Stimulated activated CD4-positive, alpha-beta T cell treated with anti-CD3 and anti-CD28 coated beads, Interleukin-4, amount 100 ng/mL, for 4 hours (primary cell): ENCODE data around the gene ATP9B.
"Not testable (repeated sequence)": the region's sequence is repeated elsewhere in the genome, so short reads cannot be mapped to it uniquely, and the experiment has no call there.

Source experiments
- DNase-seq, 2 experiments: peaks; one replicate each; pipeline ENCODE4 v3.0.0-alpha.2; 2020

ATP9B gene

DNA sequence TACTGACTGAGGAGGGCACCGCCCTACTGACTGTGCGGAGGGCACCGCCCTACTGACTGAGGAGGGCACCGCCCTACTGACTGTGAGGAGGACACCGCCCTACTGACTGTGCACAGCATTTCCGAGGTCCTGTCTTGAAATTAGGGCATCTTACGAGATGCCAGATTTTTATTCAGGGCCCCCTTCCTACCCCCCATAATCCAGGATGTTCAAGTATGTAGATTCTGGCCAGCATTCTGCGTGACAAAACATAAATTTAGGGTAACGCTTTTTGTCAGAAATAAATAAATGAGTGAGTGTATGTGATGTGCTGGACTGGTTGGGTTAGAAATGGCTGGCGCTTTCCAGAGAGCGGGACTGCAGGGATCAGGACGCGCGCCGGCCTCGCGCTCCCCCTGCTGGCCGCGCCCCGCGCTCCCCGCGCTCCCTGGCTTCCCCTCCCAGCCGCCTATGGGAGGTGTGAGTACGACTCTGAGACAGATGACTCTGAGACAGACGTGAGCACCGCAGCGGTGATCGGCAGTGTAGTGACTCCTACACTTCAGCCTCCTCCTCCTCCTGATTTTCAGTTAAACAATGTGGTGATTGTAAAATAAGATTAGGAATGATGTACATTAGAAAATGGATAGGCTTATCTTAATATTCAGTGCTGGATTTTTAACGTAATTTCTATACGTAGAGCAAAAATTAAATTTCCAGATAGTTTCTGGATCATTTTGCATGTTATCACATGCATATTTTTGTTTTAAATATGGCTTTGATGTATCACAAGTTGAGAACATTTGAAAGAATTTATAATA, 177.3 kb downstream of the ATP9B start:
- peak; percentile 68 to 69 for DNase-seq

DNA sequence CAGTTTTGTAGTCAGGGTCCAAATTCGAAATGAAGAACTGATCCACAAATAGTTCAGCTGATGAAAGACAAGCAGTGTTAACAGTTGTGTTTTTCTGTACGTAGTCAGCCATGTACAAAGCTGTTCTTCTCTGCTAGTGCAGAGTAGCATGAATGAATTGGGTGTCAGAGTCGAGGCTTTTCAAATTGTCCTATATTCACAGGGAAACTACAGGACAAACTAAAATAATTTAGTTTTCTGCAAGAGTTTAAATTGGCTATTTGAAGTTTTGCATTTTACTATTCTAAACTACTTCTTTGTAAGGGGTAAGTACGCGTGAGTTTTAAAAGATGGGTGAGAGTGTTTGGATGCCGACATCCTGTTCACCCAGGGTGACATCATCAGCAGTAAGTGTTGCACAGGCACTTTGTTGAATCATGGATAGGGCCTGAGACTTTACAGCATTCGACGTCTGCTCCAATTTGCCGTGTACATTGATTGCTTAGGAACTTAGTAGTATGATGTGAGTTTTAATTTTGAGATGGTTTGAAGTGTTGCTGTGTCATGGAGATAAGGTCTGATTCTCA, 179.4 kb downstream of the ATP9B start:
- DNase-seq, result no peak

DNA sequence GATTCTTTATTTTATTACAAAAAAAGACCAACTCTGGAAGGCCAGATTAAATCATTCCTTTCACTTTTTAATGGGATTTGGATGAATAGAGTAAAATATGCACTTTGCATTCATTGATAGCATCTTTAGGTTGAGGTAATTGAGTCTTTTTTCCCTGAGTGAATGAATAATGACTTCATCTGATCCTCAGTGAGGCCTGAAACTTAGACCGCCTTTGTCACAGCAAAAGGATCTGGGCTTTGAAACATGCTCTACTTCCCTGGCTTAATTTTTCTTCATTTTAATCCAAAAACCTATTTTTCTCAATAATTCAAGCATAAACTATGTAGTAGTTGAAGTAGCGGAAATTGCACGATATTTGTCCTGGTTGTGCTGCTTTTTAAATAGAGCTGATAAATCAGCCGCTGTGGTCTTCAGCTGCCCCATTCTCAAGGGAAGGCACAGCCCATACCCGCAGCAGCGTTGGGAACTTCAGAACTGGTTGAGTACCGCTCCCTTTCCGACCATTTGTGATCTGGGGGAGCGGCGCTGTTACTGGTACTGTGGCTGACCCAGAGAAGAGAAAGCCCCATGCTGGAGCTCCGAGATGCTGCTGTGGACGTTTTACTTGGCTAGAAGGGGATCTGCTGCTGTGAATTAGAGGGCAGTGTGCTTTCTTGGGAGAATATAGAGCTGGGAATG, 181.2 kb downstream of the ATP9B start:
- DNase-seq, result no peak

DNA sequence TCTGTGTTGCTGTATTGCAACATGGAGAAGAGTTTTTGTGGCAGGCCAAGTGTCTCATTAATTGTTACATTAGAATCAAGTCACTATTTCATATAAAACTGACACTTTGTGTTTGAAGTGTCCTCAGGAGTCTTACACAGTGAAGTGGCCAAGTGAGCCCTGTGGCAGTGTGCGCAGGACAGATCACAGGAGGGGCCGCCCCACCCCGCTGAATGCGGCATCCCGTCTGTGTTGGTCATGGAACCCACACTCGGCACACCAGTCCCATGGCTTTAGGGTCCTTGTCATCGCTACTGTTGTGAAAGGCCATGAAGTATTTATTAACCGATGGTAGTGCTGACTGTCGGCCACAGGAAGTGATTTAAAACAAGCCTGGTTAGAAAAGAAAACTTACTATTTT, 181.8 kb downstream of the ATP9B start:
- DNase-seq, result no peak

DNA sequence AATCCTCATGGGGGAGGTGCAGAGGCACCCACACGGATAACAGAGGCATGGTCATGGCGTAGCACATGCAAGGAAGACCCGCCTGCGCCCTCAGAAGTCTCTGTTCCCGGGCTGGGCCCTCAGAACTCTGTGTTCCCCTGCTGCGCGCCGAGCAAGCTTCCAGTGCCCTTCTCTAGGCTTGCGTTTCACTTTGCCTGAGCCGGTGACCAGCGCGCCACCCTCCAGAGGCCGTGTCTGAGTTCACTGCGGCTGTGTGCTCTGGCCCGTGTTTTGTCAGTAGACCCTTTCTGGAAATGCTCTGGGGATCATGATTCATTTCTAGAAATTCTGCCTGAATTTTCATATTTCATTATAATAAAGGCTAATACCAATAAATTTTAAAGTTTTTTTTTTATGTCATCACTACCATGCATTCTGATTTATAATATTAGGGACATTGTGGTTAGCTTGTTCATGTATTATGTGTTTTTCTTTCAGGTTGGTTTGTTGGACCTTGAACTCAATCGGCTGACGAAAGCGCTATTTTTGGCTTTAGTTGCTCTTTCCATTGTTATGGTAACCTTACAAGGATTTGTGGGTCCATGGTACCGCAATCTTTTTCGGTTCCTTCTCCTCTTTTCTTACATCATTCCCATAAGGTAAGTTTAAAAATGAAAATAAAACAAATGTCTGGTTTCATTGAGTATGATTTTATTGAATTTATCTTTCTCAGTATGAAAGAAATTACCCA, 183.9 kb downstream of the ATP9B start:
- no peak for DNase-seq

DNA sequence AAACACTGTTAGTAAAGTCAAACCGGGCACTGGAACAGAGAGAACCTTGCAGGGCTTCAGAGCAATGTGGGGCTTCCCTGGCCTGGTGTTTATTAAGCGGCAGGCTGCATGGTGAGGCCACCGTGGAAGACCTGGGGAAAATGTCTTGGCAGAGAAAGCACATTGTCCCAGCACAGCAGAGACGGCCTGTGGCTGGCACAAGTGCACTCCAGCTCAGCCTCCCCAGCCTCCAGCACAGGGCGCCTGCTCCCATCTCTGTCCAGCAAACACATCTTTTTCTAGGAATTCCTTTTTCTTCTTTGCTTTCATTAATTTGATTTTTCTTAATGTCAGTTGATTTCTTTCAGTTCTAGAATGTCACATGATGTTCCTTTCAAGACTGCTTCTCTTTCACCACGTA, 188.3 kb downstream of the ATP9B start:
- no peak for DNase-seq

DNA sequence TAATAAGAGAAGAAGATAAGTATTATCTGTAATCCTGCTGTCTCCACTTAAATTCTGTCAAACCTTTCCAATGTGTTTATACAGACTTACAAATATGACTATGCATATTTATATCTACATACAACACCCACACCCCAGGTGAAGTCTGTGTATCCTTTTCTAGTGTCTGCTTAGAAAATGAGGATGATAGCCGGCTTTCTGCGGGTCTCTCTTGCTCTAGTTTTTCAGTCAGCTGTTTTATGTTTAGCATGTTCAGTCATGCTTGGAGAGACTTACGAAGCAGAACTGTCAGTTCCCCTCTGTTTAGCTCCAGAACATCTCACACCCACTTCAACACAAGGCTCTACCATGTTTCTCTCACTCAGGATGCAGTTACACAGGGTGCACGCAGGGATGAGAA, 189.3 kb downstream of the ATP9B start:
- DNase-seq, result no peak

DNA sequence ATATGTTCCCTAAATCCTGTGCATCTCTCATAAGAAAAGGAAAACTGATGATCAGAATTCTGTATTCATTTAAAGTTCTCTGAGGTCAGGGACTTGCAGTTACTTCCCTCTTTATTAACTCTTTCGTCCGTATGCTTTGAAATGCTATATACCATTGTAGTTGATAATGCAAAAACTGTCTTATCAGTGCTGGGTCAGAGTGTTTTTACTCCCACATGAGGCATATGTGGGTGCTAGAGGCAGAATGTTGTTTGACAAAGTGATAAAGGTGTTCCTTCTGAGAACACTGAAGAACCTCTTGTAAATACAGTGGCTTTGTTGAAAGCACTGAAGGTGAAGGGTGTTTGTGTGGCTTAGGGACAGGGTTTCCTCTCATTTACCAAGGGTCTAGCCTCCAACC, 190.0 kb downstream of the ATP9B start:
- DNase-seq, result no peak

DNA sequence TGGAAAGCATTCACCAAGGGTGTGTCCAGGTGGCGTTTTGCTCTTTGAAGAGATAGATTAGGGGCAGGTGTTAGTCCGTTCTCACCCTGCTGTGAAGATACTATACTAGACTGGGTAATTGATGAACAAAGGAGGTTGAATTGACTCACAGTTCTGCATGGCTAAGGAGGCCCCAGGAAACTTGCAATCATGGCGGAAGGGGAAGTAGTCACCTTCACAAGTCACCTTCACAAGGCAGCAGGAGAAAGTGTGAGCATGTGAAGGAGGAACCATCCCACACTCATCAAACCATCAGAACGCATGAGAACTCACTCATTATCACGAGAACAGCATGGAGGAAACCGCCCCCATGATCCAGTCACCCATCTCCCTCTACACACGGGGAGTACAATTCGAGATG, 190.8 kb downstream of the ATP9B start:
- no peak for DNase-seq

DNA sequence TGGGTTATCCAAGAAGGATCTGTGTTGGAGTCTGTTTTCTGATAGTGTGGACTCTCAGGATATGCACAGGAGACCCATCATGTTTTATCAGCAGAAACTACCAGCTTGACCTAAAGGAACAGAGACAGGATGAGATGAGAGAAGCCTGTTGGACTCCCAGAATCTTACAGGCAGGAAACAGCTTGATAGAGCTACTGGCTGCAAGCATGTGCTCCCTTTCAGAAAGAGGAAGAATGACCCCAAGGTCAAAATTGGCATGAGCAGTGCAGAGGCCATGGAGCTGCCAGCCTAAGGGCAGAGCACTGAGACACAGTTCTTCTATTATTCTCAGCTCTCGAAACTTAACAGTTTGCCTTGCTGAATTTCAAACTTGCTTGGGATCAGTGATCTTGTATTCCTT, 191.3 kb downstream of the ATP9B start:
- no peak for DNase-seq

DNA sequence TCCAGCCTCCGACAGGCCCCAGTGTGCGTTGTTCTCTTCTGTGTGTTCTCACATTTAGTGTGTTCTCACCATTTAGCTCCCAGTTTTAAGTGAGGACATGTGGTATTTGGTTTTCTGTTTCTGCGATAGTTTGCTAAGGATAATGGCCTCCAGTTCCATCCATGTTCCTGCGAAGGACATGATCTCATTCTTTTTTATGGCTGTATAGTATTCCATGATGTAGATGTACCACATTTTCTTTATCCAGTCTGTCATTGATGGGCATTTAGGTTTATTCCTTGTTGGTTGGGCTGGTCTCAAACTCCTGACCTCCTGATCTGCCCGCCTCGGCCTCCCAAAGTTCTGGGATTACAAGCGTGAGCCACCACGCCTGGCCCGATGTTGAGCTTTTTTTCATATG, 195.9 kb downstream of the ATP9B start:
- not testable (repeated sequence) for DNase-seq

DNA sequence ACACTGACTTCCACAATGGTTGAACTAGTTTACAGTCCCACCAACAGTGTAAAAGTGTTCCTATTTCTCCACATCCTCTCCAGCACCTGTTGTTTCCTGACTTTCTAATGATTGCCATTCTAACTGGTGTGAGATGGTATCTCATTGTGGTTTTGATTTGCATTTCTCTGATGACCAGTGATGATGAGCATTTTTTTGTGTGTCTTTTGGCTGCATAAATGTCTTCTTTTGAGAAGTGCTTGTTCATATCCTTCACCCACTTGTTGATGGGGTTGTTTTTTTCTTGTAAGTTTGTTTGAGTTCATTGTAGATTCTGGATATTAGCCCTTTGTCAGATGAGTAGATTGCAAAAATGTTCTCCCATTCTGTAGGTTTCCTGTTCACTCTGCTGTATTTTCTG, 202.6 kb downstream of the ATP9B start:
- DNase-seq, result not testable (repeated sequence)

DNA sequence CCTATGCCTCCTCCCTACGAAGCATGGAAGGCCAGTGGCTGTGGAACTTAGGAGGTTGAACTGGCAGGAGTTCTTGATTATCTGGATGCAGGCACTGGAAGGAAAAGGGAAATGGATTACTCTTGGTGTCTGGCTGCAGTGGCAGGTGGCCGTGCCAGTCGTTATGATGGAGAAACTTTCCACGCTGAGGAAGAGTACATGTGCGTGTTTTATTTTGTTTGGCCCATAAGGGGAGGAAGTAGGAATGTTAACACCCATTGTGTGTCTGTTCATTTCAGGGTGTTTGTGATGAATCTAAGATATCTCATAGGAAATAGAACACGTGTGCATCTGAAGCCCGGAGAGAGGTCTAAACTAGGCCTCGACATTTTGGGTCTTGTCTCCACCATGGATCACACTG, 203.7 kb downstream of the ATP9B start:
- no peak for DNase-seq

DNA sequence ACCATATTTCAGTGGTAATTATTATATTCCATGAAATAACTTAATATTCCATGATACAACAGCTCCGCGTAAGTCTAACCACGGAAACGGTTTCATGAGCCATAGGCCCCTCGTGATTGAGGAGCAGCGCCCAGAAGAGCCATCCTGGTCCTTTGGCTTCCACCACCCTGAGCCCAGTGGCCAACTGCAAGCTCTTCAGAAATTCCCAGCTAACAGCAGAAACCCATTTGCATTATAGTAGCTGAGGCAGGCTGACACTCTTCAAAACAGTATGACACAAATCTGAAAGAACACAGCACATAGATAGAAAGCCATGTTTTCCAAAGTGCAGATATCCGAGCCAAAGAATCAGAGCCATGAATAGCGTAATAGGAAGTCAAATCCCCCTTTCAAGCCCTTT, 205.6 kb downstream of the ATP9B start:
- DNase-seq, result no peak

DNA sequence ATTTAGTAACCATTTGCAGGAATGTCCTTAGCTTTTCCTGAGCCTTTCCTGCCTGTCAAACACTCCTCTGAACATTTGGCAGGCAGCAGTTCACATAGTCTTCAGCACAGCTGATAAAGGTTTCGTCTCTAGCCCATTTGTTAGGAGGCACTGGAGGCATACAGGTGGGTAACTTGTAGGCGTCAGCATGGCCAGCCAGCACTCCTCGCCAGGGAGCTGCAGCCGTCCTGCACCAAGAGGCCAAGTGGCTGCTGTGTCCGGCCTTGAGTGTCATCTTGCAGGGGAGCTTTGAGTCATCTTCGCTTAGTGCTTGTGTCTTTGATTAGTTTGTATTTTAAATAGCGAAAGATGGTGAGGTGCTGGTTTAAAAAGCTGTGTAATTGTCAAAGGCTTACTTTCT, 206.3 kb downstream of the ATP9B start:
- no peak for DNase-seq

DNA sequence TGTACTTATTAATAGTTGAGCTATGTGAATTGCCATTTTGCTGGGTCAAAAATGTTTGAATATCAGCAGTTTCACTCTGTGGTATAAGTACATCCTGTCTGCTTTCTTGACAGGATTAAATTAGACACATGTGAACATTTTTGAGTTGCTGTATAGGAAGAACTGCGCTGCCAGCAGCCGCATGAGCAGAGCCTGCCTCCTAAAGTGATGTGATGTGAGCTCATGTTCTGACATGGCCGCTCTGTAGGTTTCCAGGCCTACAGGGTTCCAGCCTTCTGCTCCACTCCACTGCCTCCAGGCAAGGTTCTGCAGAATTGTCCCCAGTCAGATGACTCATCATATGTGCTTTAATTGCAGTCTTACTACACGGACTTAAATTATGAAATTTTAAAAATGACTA, 206.8 kb downstream of the ATP9B start:
- no peak for DNase-seq

DNA sequence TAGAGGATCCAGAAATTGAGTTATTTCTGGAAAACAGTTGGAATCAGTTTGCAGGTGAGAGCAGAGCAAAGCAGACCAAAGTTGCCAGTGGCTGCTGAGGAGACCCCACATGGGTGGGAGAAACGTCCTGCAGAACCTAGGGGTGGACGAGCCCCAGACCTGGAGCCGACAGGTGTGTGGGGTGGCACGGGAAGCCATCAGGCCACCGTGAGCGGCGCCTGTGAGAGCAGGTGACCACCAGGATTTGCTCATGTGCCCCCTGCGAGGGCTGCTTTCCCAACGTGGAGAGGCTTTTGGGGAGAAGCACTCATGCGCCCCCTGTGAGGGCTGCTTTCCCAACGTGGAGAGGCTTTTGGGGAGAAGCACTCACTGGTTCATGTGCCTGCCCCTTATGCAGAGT, 209.7 kb downstream of the ATP9B start:
- DNase-seq, result no peak

DNA sequence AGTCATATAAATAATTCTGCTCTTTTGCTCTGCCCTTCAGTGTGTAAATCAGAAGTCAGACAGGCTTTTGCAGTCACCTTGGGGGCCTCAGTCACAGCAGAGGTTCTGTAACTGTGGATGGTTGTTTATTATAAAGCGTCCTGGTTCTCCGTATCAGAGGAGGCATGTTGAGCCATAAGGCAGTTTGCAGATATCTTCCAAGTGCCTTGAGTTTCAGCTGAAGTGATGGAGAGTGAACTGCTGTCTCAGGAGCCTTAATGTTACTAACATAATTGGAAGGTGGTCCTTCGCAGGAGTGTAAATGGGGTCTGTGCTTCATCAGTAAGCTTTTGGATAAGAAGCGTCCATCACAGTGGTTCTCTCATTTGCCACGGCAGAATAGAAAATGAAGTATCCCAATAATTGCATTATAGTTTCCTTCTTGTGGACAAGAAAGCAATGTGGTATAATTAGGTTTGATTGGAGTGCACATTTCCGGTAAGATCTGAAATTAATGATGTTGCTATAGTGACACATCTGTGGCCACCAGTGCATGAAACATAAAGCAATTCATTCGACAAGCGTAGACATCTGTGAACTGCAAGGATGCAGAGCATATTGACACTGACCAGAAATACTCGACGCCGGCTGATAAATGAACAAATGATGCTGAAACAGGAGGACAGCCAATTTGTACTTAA, 214.1 kb downstream of the ATP9B start:
- DNase-seq, result no peak

DNA sequence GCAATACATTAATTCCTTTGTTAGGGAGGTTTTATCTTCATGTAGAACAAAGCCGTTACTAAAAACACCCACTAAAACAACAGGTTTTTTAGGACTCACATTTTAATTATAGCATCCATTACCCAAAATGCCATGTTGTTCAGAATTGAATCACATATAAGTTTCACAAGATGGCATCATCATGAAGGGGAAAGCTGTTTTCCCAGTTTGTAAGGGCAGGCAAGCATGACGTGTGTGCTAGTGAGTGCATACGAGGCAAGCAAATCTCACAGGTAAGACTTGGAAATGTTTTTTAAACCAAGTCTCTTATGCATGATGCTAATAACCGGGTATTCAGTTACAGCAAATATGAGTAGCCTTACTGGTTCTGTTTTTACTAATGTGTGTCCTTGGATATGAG, 214.7 kb downstream of the ATP9B start:
- DNase-seq, result no peak

DNA sequence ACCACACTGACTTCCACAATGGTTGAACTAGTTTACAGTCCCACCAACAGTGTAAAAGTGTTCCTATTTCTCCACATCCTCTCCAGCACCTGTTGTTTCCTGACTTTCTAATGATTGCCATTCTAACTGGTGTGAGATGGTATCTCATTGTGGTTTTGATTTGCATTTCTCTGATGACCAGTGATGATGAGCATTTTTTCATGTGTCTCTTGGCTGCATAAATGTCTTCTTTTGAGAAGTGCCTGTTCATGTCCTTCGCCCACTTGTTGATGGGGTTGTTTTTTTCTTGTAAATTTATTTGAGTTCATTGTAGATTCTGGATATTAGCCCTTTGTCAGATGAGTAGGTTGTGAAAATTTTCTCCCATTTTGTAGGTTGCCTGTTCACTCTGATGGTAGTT, 216.0 kb downstream of the ATP9B start:
- DNase-seq, result not testable (repeated sequence)

DNA sequence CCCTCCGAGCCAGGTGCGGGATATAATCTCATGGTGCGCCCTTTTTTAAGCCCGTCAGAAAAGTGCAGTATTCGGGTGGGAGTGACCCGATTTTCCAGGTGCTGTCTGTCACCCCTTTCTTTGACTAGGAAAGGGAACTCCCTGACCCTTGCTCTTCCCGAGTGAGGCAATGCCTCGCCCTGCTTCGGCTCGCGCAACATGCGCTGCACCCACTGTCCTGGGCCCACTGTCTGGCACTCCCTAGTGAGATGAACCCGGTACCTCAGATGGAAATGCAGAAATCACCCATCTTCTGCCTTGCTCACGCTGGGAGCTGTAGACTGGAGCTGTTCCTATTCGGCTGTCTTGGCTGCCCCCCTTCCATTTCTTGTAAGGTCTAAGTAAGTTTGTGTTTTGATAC, 221.2 kb downstream of the ATP9B start:
- DNase-seq, result not testable (repeated sequence)

DNA sequence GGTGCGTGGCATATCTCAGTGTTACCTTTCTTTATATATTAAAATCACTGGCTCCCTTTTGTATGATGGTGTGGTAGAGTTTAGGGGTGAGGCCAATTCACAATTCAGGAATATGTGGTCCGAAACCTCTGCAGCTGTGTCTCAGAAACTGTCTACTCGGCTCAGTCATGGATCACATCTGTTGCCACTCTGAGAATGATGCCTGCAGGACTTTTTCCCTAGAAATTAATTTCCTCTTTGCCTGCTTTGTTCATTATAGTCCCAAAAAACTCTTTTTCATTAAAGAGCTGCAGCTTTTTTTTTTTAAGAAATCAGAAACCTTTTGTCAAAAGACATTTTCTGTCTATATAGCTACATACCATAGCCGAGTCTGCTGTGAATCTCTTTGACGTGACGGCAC, 221.7 kb downstream of the ATP9B start:
- DNase-seq, result no peak

DNA sequence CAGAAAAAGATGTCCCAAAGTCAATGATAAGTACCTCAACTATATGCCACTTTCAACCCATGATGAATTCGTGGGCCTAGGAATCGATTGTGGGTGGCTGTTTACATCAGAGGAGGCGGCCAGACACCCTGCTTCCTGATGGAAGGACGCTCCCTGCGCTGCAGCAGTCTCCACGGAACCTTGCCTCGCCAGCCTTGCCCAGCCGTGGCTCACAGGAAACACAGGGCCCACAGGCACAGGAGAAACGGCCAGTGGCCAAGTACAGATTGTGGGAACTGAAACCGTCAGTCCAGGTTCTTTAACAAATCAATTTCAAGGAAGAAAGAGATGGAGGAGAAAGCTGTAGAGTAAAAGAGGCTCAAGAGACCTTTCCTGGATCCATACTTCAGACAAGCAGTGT, 225.0 kb downstream of the ATP9B start:
- no peak for DNase-seq
